A549 treated with AZD2906 at 1 μM for 4 hours (cell line): ENCODE data around the gene DLG5. TPM values are rescaled to one million over a fixed set of nuclear protein-coding genes. Genes with fewer than 3 reads are reported as not detected.

ENCODE experiments used
- total RNA-seq: library from RNA; stranded (reverse); fragments of 200-300 nt; extraction: Qiagen RNA extraction; gene quantifications from 5 replicates; pipeline ENCODE4 v1.2.3, GENCODE V29; 2022

The DLG5 gene
- 34.7 to 40.7 TPM (median 38.6 TPM) in 5 replicates for total RNA-seq

GRCh38 chr10:77926566-77927401, at the start of gene DLG5:
Gene DLG5, minus strand, starts transcription at chr10:77926755. Its CDS starts 235 bp downstream, at chr10:77926520.

Other genes with a start within 250 kb of the DLG5 start
- gene POLR3A, start 102.8 kb upstream of the DLG5 start, total RNA-seq: 12.1 to 13.2 TPM (median 12.6 TPM) in 5 replicates
- 2,853 to 3,605 TPM (median 2,900 TPM) in 5 replicates for gene RPS24, start 107.1 kb upstream of the DLG5 start, total RNA-seq